ENCODE measurements around the gene TCF7L2.
"Not testable (repeated sequence)": the region's sequence is repeated elsewhere in the genome, so short reads cannot be mapped to it uniquely, and the experiment has no call there.

The TCF7L2 gene

DNA sequence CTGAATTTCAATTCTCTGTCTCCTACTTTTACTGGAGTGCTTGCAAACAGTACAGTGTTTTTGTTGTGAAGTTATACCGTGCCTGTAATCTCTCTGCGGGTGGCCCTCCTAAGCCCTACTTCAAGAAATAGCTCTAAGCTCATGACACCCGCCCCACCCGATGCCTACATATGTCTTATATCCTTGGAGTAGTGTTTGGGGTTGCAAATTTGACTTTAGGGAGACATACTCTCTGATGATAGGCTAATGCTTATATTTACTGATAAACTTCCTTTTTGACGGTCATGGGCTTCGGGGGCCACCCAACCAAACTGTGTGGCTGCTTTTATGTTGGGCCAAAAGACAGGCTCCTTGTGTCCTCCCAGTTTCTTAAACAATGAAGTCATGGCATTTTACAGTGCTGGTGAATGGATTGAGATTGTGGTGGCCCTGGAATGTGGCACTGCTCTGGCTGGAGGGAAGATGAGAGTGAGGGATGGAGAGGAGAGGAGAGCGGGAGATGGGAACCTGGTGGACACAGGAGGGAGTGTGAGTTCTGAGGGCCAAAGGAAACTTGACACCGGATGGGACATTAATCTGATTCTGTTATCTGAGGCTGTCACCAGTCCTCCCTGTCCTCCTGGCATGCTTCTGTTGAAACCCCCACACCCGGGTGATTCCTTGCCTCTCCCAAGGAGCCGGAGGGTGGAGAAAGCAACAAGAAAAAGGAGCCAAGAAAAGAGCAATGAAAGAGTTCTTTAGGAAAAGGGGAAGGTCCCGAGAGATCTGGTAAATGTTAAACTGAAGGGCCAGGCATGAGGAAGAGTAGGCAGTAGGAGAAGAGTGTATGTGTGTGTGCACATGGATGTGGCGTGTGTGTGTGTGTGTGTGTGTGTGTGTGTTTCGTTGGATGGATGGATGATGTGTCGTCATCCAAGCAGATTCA, 113.3 kb downstream of the TCF7L2 start:
- no peak for DNase-seq (ENCODE audit: low read depth in 2 of 2)

DNA sequence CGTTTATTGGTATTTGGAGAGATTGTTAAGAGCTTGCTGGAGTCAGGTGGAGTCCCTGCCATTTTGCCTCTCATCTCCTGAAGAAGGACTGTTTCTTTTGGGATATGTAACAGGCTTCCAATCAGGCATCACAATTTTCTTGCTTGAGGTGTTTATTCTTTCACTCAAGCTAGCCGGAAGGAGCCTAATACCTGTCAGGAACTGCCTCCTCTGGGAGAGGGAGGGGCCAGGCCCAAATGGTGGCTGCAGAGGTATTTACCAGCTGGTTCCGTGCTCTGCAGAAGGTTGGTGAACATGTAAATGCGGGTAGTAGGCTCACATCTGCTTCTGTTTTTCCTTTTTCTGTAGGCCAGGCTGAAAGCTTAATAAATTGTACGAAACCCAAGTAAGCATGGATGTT, 114.0 kb downstream of the TCF7L2 start:
- no peak for DNase-seq (ENCODE audit: low read depth in 2 of 2)

DNA sequence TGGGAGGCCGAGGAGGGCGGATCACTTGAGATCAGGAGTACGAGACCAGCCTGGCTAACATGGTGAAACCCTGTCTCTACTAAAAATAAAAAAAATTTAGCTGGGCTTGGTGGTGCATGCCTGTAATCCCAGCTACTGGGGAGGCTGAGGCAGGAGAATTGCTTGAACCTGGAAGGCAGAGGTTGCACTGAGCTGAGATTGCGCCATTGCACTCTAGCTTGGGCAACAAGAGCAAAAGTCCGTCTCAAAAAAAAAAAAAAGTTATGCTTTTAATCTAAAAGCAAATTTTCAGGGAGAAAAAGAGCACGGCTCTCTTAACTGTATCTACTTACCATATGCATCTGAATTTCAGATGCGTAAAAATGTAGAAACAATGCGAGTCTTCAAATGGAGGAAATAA, 116.1 kb downstream of the TCF7L2 start:
- not testable (repeated sequence) for DNase-seq (ENCODE audit: low read depth in 2 of 2)

DNA sequence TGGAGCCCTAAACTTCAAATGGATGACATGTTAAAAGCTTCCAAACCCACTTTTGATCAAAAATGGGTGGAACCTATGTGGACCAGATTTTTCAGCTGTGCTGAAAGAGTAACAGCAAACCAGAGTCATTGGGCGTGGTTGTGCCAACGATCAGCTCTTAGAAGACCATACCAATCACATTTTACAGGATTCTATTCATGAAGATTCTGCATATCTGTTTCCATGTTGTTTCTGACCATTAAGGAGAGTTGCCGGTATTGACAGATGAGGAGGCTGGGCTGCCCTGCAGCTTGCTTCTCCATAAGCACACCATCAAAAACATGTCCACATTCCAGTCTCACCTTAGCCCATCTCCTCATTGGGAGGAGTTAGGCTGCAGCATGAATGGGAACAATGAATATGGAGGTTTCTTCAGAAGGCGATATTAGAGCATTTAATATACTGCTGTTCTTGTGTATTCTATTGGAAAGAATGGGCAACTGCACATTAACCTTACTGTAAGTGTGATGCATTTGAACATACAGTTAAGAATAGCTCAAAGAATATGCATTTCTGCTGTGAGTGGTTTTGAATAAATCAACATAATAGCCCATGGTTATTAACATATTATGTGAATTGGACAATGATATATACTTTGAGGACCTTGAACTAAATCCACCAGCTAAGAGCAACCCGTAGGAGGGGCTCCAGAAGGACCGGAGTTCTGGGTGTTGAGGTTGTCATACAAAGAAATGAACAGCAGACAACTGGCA, 116.7 kb downstream of the TCF7L2 start:
- DNase-seq (ENCODE audit: low read depth in 2 of 2): no peak

DNA sequence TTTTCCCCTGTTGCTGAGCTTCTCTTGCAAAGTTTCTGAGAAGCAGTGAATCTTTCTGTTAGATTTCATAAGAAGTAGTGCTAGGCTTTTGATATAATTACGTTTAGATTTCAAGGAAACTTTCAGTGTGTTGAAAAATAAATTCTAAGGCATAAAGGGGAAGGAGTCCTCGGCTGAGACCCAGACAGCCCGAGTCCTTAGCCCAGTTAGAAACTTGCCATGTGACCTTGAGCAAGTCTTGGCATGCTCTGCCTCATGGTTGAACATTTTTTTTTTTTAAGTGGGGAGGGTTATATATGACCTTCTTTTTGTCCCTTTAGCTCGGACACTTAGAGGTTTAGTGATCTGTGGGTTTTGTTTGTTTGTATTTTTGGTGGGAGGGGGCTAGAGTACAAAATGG, 117.5 kb downstream of the TCF7L2 start:
- DNase-seq (ENCODE audit: low read depth in 2 of 2): no peak

DNA sequence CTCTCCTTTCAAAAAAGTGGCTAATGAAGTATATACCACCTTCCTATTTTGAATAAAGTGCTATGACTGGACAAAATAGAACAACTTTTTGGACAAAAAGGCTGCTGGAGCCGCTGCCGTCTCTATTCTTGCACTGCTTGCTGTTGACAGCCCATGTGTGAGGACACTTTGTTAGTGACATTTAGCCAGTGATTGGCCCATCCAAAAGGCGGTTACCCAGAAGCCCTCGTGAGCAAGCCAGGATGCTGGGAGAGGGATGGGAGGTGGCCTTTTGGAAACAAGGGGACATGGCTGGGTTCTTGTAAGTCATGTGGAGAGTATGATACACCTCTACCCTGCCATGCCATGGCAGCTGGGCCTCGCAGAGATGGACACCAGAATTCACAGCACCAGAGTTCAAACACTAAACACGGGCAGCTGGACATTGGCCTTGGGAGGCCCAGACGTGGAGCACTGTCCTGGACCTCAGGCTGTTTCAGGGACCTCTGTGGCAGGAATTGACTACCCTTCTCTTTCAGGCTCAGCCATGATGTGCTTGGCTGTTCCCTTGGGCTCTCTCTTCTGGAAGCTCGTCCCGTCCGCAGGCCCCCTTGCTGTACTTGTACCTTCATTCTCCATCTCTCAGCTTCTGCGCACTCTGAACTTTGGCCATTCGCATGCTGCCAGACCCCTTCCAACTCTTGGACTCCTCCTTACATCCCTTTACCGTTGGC, 118.3 kb downstream of the TCF7L2 start:
- DNase-seq (ENCODE audit: low read depth in 2 of 2): no peak

DNA sequence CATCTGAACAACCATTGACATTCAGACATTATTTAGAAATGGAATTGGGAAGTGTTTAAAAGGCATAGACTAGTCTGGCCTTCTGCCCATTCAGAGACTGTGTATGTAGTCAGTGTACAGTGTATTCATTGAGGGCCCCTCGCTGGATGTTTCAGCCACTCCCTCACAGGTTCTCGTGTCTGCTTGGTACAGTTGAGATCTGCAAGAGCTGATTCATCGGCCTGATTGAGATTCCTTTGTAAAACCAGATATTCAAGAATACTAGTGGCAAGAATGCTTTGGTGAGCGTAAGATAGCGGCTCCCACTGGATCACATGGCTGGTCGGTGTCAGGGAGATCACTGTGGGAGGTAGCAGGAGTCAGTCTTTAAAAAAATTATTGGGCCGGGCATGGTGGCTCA, 119.5 kb downstream of the TCF7L2 start:
- no peak for DNase-seq (ENCODE audit: low read depth in 2 of 2)

DNA sequence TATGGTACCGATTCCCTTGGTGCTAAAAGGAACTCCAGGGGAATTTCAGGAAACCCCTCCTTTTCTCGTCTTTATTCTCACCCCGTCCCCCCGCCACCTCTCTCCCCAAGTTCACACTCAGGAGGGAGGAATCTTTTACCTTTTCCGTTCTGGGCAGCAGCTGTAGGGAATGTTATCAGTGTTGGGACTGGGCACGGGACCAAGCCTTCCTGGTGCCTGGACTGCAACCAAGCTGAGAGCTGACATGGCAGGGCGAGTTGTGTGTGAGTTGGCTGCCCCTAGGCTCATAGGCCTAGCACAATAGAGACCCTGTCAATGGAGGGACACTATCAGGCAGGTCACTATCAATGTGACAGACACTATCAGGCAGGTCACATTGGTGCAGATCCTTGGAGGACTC, 121.4 kb downstream of the TCF7L2 start:
- no peak for DNase-seq (ENCODE audit: low read depth in 2 of 2)

DNA sequence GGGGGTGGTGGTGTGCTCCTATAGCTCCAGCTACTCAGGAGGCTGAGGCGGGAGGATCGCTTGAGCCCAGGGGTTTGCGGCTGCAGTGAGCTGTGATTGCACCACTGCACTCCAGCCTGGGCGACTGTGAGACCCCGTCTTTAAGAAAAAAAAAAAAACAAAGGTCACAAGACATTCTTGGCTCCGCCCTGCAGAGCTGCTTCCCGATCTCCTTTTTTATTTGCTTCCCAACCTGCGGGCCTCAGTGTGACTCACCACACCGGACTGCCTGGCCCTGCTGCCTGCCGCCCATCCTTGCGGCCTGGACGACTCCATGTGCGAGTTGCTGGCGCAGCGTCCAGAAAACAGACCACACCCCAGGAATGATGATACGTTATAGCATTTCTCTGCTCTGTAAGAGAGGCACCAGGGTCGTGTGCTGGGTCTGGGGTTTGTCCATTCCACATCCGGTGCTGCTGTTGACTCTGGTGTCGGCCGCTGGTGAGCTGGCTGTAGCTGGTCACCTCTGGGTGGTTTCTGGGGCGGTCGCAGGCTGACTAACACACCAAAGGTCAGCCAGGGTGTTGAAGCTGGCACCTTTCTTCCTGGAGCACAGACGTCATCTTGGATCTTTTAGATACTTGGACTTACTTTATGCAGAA, 123.6 kb downstream of the TCF7L2 start:
- DNase-seq (ENCODE audit: low read depth in 2 of 2): peak in 1 of 2 experiments; percentile 47

DNA sequence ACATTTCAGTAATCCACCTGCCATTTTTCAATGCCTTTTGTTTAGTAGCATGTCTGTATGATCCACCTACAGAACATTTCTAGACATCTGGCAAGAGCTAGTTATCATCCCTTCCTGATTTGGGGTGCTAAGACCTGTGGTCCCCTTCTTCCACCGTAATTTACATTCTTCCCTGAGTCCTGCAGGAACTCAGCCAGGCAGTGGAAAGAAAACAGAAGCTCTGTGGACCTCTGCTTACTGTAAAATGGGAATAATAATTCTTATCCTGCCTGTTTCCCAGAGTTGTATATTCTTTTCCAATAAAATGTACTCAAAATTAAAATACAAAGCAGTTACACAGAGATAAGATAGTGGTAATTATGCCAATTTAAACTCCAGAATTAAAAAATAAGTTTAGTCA, 126.9 kb downstream of the TCF7L2 start:
- DNase-seq (ENCODE audit: low read depth in 2 of 2): no peak

DNA sequence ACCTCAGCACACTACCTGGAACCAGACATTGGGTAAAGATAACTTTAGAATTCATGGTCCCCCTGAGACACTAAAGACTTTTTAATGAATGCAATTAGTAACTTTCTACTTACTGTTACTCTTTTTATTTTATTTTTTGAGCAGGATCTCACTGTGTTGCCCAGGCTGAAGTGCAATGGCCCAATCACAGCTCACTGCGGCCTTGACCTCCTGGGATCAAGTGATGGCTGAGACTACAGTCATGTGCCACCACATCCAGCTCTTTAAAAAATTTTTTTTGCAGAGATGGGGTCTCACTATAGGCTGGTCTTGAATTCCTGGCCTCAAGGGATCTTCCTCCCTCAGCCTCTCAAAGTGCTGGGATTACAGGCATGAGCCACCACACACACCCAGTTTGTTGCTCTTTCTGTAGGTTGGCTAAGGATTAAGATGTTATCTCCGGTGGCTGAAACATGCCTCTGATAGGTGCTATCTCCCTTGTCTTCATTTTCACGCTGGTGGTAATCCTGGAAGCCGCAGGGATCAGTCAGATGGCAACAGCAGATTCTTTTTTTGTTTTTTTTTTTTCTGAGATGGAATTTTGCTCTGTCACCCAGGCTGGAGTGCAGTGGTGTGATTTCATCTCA, 128.3 kb downstream of the TCF7L2 start:
- DNase-seq (ENCODE audit: low read depth in 2 of 2): no peak

DNA sequence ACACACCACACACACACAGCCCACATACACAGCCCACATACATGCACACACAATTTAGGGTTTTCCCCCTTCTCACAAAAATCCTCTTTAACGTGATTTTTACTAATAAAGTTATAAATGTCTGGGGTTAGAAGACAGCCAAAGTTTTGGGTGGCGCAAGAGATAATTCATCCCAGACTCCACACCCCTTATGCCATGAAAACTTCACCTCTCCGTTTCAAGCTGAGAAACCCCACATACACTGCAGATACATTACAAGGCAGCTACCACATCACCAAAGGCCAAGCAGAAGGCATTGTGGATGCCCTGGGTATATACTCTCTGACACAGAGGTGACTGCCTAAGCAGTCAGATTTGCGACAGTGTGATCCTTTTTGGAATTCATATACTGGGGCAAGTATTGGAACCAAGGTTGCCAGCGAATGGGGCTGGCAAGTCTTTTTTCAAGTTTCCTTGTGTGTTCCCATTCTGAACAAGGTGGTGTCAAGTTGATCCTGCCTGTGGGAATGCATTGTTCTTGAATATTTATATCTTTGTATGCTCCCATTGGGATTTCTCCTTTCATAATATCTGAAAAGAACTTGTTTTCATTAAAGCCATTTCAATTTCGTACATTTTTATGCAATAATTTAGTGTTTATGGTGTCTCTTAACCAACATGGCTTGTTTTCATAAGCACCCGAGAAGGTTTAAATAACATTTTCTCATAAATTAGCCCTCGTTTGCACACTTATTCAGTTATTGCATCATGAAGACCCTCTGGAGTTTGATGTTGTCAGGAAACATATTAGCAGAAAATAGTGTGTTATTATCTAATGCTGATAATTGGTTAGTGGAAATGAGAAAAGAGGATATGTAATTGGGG, 130.2 kb downstream of the TCF7L2 start:
- DNase-seq (ENCODE audit: low read depth in 2 of 2): no peak

DNA sequence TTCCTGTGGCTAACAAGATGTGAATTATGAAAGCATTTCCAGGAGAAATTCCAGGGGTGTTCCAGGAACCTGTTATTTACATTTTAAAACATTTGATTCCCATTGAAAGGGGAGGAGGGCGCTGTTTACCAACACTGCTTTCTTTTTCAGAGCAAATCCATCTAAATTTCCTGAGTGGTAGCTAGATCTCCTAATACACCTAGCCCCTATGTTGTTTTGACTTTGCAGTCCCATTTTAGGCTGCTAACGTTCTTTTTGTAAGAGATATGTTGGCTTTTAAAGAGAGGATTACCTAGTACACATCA, 130.8 kb downstream of the TCF7L2 start:
- DNase-seq (ENCODE audit: low read depth in 2 of 2): no peak

DNA sequence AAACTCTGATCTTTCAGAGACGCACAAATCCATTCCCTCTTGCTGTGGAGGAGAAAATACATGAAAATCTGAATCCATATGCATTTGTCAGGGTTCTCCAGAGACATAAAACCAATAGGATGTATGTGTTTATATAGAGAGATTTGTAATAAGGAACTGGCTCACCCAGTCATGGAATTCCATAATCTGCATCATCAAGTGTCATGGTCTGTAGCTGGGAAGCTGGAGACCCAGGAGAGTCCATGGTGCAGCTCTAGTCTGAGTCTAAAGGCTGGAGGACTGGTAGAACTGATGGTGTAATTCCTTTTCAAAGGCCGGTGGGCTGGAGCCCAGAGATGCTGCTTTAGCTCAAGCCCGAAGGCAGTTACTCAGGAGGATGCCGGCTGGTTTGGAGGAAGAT, 134.0 kb downstream of the TCF7L2 start:
- DNase-seq (ENCODE audit: low read depth in 2 of 2): no peak

DNA sequence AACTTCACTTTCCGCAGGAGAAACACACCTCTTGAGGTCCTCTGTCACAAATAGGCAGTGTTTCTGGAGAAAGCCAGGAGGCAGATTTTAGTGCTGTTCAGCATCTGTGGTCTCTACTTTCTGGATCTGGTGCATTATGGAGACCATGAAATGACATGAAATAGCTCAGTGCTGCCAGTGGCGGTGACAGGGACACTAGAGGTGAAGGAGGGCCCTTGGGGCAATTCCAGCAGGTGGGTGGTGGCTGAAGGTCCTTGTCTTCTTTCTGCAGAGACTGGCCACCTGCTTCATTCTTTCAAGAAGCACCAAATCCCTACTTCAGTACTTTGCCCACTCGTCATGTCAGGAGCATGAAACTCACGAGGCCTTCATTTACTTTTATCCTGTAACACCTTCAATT, 135.7 kb downstream of the TCF7L2 start:
- DNase-seq (ENCODE audit: low read depth in 2 of 2): no peak

DNA sequence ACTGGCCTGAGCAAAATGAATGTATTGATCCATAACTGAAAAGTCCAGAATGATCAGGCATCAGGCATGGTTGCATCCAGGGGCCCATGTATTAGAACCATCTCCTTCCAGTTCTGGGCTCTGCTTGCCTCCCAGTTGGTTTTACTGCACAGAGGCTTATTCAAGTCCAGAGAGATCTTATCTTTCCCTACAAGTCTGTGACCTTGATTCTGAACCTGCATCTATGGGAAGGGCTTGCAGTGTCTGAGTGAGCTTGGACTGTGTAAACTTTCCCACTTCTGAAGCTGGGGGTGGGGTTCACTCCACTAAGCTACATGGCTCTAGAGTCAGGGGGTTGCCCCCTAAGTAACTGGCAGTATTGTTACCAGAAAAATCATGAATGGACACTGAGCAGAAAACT, 136.2 kb downstream of the TCF7L2 start:
- DNase-seq (ENCODE audit: low read depth in 2 of 2): no peak

DNA sequence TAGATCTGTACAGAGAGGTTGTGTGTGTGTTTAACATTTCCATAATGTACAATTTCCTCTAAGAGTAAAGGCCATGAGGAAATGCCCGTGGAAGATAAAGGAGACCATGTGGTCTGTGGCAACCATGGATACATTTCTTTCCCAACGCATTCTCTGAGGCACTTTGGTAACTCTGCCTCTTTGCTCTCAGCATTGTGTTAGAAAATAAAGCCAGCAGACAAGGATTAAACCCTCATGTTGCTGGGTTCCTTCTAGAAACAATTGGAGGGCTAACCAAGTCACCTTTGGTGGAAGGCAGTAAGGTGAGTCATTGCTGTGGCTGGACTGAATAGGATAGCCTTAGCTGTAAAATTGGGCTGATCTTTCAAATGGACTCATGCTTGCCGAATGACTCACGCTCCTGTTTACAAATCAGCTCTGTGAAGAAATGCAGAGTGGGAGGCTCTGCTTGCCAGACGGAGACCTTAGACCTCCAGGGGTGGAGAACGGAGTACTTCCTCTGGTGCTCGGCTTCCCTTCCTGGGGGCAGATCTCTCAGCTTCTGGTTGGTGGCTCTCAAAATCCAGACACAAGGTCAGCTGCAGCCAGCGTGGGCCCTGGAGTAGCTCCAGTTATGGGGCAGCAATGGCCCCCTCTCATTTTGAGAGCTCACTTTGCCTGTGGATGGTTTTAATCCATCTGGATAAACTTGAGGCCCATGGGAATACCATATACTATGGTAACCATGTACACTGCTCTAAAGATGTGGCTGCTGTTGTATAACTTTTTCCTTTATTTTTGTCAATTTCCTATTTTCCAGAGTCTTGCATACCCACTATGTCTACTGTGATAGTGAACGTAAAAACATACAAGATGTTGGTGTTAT, 137.3 kb downstream of the TCF7L2 start:
- peak; percentile 92 to 93 for DNase-seq (ENCODE audit: low read depth in 2 of 2)

DNA sequence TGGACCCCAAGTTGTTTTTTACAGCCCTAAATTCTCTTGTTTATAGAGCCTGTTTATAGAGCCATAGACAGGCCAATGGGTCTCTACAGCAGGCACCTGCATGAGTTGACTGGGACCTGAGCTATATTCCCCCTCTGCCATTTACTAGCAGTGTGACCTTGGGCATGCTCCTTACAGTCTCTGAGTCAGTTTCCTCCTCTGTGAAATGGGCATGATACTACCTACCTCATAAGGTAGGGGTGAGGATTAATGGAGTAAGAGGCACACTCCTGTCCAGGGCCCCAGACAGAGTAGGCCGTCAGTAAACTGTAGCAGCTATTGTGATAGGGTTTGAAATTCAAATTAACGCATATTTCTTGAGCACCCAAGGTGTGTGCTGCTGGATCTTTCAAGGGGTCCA, 138.1 kb downstream of the TCF7L2 start:
- no peak for DNase-seq (ENCODE audit: low read depth in 2 of 2)

DNA sequence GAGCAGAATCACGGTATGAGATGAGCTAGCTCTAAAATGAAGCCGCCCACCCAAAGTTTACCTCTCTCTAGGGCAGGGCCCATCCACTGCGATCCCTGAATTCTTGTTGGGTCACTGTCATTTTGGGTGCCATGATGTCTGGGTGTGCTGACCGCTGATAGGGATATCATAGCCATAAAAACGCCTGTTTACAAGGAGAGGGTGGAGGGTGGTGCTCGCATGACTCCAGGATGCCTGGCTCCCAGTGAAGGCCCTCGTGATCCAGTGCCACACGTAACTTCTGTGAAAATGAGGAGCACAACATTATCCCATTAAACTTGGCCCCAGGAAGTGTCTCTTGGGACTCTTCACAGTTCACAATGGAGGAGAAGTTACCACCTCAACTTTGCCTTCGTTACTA, 139.5 kb downstream of the TCF7L2 start:
- no peak for DNase-seq (ENCODE audit: low read depth in 2 of 2)

DNA sequence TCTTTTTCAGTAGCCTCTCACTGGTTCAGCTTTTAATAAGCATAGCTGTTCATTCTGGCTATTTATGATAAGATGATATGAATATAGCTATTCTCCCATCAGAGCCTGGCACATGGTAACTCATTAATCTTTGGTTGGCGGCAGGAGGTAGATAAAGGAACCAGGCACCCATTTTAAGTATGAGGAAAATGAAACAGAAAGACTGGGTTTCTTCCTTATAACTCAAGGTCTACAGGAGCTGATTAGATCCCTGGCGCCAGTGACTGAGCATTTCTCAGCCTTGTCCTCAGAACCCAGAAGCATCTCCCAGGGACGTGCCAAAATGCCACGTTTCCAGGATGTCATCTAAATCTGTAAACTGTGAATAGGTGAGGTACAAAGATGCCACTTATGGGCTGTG, 141.9 kb downstream of the TCF7L2 start:
- no peak for DNase-seq (ENCODE audit: low read depth in 2 of 2)

Data from fibroblast of skin of left biceps (primary cell).